ENCODE results near the gene PPFIA2. TPM values are rescaled to one million over a fixed set of nuclear protein-coding genes. Genes with fewer than 3 reads are reported as not detected.

The PPFIA2 gene
- total RNA-seq, result not detected

DNA sequence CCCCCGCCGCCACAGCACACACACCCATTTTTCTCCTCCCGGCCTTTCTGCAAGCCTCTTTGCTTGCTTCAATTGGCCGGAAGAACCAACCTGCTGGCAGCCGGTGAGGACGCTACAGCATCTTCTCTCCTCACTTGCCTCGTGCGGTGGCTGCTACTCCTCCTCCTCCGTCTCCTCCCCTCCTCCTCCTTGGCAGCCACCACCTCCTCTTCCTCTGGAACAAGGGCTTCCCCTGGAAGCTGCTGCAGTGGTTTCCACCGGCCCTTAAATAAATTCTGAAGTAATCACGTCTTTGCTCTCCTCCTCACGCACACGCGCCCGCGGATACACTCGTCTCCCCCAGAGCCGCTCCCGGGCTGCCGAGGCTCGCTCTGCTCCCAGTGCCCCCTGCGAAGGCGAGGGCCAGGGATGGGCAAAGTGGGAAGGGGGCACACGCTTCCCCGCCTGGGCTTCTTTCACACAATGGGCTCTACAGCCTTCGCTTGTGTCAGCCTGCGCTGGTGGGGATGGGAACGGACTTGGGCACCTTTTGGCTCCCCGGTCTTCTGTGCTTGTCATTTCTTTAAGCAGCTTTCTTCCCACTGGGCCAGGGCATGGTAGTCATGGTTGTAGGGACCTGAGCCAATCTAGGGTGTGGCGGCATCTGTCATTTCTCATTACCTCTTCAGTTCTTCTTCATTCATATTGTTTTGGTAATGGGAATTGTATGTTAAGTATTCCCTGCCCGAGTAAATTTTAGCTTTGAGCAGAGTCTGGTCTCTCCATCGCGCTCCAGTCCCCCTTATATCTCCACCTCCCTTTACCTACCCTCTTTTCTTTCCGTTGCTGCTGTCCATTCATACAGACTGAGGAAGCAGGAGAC is at the start of gene PPFIA2:
PPFIA2 (minus strand) TSS at position 161 of the 862 bp plus-strand sequence.
- H3K36me3 Mint-ChIP-seq (ENCODE audit: insufficient read depth), result no peaks in the 10 kb centered on the region
- H3K27me3 Mint-ChIP-seq (ENCODE audit: low read depth), result peaks cover 30% of the 10 kb centered on the region
- DNase-seq (no peak), ATAC-seq (peak; percentile 53 to 62)
- peaks cover 14% of the 10 kb centered on the region for H3K4me1 Mint-ChIP-seq (ENCODE audit: low read depth)
- H3K9me3 Mint-ChIP-seq, result no peaks in the 10 kb centered on the region
- peak within 1 kb of the TSS; percentile 69 for H3K4me3 Mint-ChIP-seq

DNA sequence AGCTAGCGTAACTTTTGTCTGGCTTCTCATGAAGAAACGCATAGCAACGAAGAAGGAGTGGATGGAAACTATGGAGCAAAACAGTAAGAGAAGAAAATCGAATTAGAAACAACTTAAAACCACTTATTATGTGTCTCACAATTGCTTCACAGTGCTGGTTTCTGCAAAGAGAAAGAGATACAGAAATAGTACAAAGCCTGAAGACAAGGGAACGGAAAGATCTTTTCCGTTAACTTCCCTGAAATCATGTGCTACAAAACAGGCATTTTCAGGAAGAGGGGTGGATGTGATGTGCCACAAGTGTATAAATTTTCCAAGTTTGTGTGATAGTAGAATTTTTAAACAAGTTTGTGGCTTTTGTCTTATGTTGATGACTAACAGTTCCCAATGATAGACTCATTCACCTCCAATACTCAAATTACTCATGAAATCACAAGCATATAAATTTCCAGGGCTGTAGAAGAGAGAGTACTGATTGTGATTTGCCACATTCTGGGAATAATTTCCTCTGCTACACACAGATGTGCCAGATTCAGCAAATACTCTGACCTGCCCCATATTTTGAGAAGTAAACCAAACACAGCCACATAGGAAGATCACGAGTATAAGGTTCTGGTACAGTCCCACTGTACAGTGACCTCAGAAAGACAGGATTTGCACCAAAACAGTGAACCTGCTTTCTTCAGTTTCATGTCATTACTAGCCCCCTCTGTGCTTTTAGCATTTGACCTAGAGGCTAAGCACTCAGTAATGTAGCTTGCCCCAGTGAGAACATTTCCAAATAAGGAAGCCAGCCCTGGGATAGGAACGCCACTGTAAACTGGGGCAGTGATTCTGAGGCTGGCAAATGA is 41.4 kb upstream of the PPFIA2 start:
- DNase-seq (no peak), ATAC-seq (peak; percentile 55 to 59)
- H3K4me1 Mint-ChIP-seq (ENCODE audit: low read depth), result peaks cover 9% of the 10 kb centered on the region
- no peak overlapping the region for H3K4me3 Mint-ChIP-seq
- no peaks in the 10 kb centered on the region for H3K36me3 Mint-ChIP-seq (ENCODE audit: insufficient read depth)
- H3K27me3 Mint-ChIP-seq (ENCODE audit: low read depth), result peaks cover 2% of the 10 kb centered on the region
- H3K9me3 Mint-ChIP-seq, result no peaks in the 10 kb centered on the region

DNA sequence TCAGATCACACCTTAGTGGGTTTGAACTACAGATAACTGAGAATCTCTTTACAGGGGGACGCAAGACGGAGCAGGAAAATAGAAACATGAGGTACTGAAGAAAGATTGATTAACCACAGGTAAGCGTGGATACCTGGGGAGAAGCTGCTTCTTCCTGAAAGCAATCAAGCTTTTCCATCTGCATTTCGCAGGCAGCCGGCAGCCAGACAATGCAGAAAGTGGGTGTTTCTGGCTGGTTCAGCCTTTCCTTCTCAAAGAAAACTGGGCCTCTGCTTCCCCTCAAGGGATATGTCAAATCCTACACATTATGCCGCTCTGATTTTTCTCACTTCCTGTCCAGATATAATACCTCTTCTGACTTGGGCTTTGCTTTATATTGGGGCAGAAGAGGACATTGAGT is 39.1 kb upstream of the PPFIA2 start:
- Mint-ChIP-seq H3K4me3 (no peak overlapping the region), H3K36me3 (ENCODE audit: insufficient read depth) (no peaks in the 10 kb centered on the region), H3K27me3 (ENCODE audit: low read depth) (peaks cover 5% of the 10 kb centered on the region), H3K9me3 (no peaks in the 10 kb centered on the region), H3K4me1 (ENCODE audit: low read depth) (peaks cover 9% of the 10 kb centered on the region)
- ATAC-seq (no peak), DNase-seq (no peak)

DNA sequence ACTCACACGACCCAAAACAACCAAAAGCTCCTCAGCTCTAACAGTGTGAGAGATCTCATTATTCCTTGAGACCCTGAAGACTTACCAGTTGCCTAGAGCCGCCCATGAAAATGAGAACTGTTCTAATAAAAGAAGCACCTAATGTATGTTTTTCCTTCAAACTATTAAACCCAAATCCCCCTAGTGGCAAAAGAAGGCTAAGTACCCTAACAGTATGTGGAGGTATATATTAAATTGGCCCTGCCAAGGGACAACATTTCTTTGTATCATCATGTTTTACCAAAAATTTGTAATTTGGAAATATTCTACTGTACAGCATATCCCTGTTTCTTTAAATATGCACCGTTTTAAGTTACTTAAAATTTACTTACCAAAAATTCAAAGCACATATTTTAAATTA is 38.0 kb upstream of the PPFIA2 start:
- Mint-ChIP-seq H3K27me3 (ENCODE audit: low read depth) (peaks cover 5% of the 10 kb centered on the region), H3K9me3 (no peaks in the 10 kb centered on the region), H3K4me3 (no peak overlapping the region), H3K36me3 (ENCODE audit: insufficient read depth) (no peaks in the 10 kb centered on the region), H3K4me1 (ENCODE audit: low read depth) (peaks cover 9% of the 10 kb centered on the region)
- DNase-seq (no peak), ATAC-seq (peak in 1 of 2 donors; percentile 31)

DNA sequence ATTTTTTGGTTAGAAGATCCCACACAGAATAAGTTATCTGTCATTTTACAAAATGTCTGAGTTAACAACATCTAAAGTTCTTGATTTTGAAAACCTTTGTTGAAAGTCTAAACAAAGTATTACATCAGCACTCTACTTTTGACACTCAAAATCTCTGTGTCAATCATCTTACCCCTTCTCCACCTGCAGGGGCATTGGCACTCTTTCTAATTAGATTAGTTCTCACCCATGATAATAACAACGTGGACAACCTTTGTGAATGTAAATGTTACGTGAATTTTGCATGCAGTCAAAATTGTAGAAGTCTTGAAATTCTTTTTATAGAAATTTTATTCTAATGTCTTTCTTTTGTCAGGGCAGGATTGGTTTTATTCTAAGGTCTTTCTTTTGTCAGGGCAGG is 33.5 kb upstream of the PPFIA2 start:
- no peaks in the 10 kb centered on the region for H3K36me3 Mint-ChIP-seq (ENCODE audit: insufficient read depth)
- ATAC-seq, result no peak

DNA sequence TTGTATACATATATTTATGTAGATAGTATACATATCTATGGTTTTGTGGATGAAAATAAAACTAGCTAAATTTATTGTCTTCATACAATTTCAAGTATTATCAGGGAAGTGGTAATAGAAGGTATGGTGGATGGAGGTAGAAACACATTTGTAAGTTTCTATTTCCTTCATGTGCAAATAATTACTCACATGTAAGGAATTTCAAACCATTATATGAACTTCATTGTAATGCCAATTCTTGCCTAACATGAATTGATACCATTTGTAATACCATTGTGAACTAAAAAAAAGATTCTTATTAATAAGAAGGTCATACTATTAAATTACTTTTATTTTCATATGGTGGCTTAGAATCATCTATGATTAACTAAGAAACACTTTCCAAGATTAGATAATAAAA is 20.1 kb upstream of the PPFIA2 start:
- no peaks in the 10 kb centered on the region for H3K36me3 Mint-ChIP-seq (ENCODE audit: insufficient read depth)
- H3K4me1 Mint-ChIP-seq (ENCODE audit: low read depth), result no peaks in the 10 kb centered on the region
- H3K4me3 Mint-ChIP-seq, result no peak overlapping the region
- ATAC-seq (no peak), DNase-seq (no peak)
- H3K9me3 Mint-ChIP-seq, result no peaks in the 10 kb centered on the region
- H3K27me3 Mint-ChIP-seq (ENCODE audit: low read depth), result no peaks in the 10 kb centered on the region

More for the DNA sequence above, 33.5 kb upstream of the PPFIA2 start:
- Mint-ChIP-seq H3K9me3 (no peaks in the 10 kb centered on the region), H3K4me3 (no peak overlapping the region), H3K4me1 (ENCODE audit: low read depth) (no peaks in the 10 kb centered on the region), H3K27me3 (ENCODE audit: low read depth) (peaks cover 3% of the 10 kb centered on the region)
- DNase-seq, result no peak

DNA sequence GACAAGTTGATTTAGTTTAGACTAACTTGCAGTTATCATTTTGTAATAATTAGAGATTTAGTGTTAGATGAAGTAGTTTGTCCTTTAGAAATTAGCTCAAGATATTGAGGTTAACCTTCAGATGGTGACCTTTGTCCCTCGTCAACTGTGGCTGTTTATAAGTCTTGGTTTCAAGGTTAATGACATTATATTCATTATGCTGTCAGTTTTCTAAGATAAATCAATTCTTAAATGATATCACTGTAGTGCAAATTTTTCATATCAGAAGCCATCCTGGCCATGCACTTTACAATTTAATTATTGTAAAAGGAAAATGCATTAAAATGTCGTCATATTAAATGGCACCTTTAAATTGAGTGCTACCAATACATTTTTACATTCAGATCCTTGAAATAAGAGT is 19.6 kb upstream of the PPFIA2 start:
- DNase-seq (no peak), ATAC-seq (no peak)
- Mint-ChIP-seq H3K4me3 (no peak overlapping the region), H3K36me3 (ENCODE audit: insufficient read depth) (no peaks in the 10 kb centered on the region), H3K27me3 (ENCODE audit: low read depth) (no peaks in the 10 kb centered on the region), H3K4me1 (ENCODE audit: low read depth) (no peaks in the 10 kb centered on the region), H3K9me3 (no peaks in the 10 kb centered on the region)

DNA sequence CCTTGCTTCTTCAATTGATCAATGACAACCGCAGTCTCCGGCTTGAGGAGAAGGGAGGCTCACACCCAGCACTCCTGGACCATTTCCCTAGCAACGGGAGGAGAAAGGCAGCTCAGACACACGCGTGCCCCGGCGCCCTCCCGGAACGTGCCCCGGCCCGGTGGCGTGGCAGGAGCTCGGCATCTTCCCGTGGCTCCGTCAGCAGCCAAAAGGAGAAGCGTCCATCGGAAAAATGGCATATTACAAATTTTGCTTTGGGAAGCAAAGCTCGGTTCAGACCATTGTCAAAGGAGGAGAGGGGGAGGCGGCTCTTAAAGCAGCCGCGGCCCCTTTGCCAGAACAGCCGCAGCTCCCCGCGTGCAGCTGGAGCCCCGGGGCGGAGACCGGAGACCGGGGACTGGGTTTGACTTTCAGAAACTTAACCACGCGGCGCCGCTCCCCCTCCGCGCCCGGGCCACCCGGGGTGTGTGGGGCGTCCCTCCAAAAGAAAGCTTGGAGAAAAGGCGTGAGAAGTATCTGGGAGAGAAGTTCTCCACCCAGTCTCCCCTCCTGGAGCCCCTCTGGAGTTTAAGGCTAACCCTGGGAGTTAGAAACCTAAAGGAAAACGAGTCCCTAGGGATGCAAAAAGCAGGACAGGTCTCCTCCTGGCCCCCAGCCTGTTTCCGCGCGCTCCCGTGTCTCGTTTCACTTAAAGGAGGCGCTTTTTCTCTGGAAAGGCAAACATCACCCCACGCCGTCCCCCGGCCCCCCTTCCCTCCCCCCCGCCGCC is 545 bp downstream of the PPFIA2 start:
- Mint-ChIP-seq H3K9me3 (no peaks in the 10 kb centered on the region), H3K27me3 (ENCODE audit: low read depth) (peaks cover 30% of the 10 kb centered on the region), H3K4me3 (peak overlapping the region; percentile 69), H3K36me3 (ENCODE audit: insufficient read depth) (no peaks in the 10 kb centered on the region), H3K4me1 (ENCODE audit: low read depth) (peaks cover 14% of the 10 kb centered on the region)
- no peak for DNase-seq
- ATAC-seq, result peak; percentile 44 to 75

DNA sequence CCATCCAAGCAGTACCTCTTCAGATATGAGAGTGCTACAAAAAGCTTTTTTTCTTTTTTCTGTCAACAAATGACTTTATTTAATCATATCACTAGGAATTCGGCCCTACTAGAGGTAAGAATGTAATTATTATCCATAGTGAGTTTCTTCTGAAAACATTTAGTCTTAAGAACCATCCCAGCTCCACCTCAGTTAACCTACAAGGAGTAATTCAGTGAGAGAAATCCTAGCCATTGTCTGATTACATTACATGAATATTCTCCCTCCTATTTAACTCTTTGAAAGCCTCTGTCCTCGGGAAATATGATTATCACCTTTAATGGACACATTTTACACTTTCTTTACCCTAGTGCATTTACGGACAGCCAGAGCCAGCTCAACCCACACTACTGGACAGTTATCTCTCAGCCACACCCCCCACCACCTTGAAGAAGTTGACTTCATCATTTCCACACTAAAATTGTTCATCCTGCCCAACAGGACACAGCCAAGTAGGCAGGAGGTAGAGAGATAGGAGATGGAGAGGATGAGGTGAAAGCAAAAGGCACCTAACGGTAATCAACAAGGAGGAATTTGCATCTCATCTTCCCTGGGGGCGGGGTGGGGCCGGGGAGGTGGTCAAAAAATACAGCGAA is 1.3 kb downstream of the PPFIA2 start:
- Mint-ChIP-seq H3K36me3 (ENCODE audit: insufficient read depth) (no peaks in the 10 kb centered on the region), H3K27me3 (ENCODE audit: low read depth) (peaks cover 30% of the 10 kb centered on the region), H3K9me3 (no peaks in the 10 kb centered on the region), H3K4me3 (peak overlapping the region; percentile 45), H3K4me1 (ENCODE audit: low read depth) (peaks cover 14% of the 10 kb centered on the region)
- ATAC-seq, result no peak
- DNase-seq, result no peak

DNA sequence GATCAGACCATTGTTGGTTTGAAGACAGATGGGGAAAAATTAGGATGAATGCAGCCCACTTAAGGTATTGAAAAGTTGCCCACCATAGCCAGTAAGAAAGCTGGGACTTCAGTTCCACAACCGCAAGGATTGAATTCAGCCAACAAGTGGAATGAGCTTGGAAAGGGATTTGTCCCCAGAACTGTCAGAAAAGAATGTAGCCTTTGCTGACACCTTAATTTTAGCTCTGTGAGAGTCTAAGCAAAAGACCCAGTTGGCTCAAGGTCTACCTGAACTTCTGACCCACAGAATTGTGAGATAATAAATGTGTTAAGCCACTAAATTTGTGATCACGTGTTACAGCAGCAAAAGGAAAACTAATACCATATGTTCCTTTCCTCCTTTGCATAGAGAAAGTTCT is 29.4 kb downstream of the PPFIA2 start:
- Mint-ChIP-seq H3K9me3 (no peaks in the 10 kb centered on the region), H3K4me3 (no peak overlapping the region), H3K36me3 (ENCODE audit: insufficient read depth) (no peaks in the 10 kb centered on the region), H3K27me3 (ENCODE audit: low read depth) (peaks cover 3% of the 10 kb centered on the region), H3K4me1 (ENCODE audit: low read depth) (no peaks in the 10 kb centered on the region)
- ATAC-seq (no peak), DNase-seq (no peak)

DNA sequence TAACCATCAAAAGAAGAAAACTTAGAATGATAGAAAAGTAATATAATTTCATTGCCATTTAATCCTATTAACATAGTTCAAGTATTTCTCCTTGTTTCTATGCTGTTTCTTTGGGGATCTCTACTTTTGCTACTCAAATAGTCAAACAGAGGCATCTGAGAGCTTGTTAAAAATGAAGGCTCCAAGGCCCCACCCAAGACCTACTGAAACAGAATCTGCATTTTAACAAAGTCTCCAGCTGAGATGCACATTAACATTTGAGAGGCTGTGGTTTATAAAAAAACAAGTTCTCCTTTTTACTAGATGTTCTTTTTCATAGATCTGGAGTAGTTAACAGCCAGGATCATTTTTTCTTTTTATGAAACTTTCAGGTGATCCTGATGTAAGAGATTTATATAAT is 31.8 kb downstream of the PPFIA2 start:
- Mint-ChIP-seq H3K36me3 (ENCODE audit: insufficient read depth) (no peaks in the 10 kb centered on the region), H3K27me3 (ENCODE audit: low read depth) (peaks cover 4% of the 10 kb centered on the region), H3K9me3 (no peaks in the 10 kb centered on the region), H3K4me1 (ENCODE audit: low read depth) (no peaks in the 10 kb centered on the region), H3K4me3 (no peak overlapping the region)
- DNase-seq, result no peak
- no peak for ATAC-seq

DNA sequence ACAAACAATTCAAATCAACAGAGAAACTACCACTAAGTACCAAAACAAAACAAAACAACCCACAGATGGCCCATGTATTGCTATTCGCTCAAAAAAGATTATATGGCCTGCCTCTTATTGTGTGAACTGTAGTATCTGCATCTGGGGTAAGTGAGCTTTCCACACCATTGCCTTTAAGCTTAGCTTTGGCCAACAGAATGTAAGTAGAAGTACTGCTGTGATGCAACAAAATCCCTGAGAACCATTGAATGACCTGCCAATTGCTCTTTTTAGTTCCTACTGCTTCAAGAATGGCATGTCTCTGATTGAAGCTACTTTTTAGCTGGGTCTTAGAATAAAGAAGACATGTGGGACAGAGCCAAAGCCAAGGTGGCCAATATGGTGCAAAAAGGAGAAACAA is 32.5 kb downstream of the PPFIA2 start:
- H3K9me3 Mint-ChIP-seq, result no peaks in the 10 kb centered on the region
- no peak for ATAC-seq
- H3K36me3 Mint-ChIP-seq (ENCODE audit: insufficient read depth), result no peaks in the 10 kb centered on the region
- H3K27me3 Mint-ChIP-seq (ENCODE audit: low read depth), result peaks cover 4% of the 10 kb centered on the region
- DNase-seq, result no peak
- H3K4me1 Mint-ChIP-seq (ENCODE audit: low read depth), result no peaks in the 10 kb centered on the region
- no peak overlapping the region for H3K4me3 Mint-ChIP-seq

DNA sequence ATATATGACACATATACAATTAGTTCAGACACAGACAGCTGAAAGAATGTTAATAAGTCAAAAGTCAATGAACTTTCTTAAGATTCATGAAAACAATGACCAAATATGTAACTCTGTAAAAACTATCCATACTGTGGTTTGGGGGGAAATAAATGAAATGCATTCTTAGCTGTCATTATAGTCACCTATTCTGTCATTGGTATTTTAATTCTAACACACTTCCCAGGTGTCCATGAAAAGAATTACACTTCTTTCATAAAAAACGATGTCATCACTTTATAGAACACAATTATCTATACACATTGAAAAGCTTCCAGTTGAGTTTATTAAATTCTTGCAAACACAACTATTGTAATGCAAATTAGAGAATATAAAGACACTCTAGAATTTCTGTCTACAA is 35.8 kb downstream of the PPFIA2 start:
- Mint-ChIP-seq H3K36me3 (ENCODE audit: insufficient read depth) (no peaks in the 10 kb centered on the region), H3K9me3 (no peaks in the 10 kb centered on the region), H3K4me3 (no peak overlapping the region), H3K4me1 (ENCODE audit: low read depth) (no peaks in the 10 kb centered on the region), H3K27me3 (ENCODE audit: low read depth) (peaks cover 2% of the 10 kb centered on the region)
- ATAC-seq, result no peak
- DNase-seq, result no peak

DNA sequence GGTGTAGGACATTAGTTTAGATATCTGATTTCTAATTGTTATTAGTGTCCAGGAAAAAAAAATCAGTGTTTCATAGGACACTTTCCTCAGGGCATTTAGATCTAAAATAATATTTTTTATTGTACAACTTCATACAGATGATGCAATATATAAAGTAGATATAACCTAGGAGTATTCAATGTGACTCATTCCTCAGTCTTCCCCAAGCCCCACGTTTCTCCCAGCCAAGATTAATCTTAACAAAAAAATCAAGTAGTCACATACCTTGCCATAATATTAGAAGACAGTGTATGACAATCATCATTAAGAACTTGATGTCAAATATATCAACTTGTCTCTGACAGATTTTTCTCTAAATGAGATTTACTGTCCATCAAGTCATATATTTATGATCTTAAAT is 37.1 kb downstream of the PPFIA2 start:
- no peaks in the 10 kb centered on the region for H3K9me3 Mint-ChIP-seq
- no peaks in the 10 kb centered on the region for H3K4me1 Mint-ChIP-seq (ENCODE audit: low read depth)
- H3K27me3 Mint-ChIP-seq (ENCODE audit: low read depth), result peaks cover 2% of the 10 kb centered on the region
- DNase-seq (no peak), ATAC-seq (no peak)
- H3K4me3 Mint-ChIP-seq, result no peak overlapping the region
- no peaks in the 10 kb centered on the region for H3K36me3 Mint-ChIP-seq (ENCODE audit: insufficient read depth)
